Keratinocyte (primary cell): Measurements from ENCODE around the gene MEGF11.

Experiments used
- EZH2 ChIP-seq: IDR thresholded peaks from one replicate; pipeline ENCODE4 v1.6.1; 2012; ENCODE audit warnings: inconsistent platforms, mild to moderate bottlenecking, low read length, moderate library complexity
- TF ChIP-seq, protein P1 (sequence below), 3 experiments: IDR thresholded peaks in 1 of 3; conservative IDR thresholded peaks in 1 of 3; optimal IDR thresholded peaks in 1 of 3; 2 replicates in 2 of 3; 3 replicates in 1 of 3; pipeline versions ENCODE3 to v1.5.1; 2011; ENCODE audit warnings: low read length in 3 of 3, mild to moderate bottlenecking in 3 of 3, moderate library complexity in 2 of 3, control low read depth in 1 of 3, inconsistent platforms in 1 of 3; ENCODE audit not compliant: insufficient read depth in 2 of 3; ENCODE audit errors: extremely low read depth in 1 of 3

DNA sequence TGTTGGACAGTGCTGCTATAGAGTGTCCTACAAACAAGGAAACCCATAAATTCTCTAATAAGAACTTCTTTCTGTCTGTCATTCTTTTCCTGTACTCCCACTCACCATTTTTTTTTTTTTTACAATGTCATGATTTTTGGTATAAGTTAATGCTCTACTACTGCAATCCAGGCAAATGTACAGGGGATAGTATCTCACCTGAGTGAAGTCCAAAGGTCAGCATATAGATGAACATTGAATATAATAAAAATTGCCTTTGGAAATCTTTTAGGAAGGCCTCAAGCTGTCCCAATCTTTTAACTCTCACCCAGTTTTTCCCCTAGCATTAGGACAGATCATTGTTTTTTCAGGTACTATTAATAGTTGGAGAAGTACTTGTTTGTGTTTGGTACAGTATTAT is 405.6 kb downstream of the MEGF11 start:
- TF ChIP-seq, protein P1, sequence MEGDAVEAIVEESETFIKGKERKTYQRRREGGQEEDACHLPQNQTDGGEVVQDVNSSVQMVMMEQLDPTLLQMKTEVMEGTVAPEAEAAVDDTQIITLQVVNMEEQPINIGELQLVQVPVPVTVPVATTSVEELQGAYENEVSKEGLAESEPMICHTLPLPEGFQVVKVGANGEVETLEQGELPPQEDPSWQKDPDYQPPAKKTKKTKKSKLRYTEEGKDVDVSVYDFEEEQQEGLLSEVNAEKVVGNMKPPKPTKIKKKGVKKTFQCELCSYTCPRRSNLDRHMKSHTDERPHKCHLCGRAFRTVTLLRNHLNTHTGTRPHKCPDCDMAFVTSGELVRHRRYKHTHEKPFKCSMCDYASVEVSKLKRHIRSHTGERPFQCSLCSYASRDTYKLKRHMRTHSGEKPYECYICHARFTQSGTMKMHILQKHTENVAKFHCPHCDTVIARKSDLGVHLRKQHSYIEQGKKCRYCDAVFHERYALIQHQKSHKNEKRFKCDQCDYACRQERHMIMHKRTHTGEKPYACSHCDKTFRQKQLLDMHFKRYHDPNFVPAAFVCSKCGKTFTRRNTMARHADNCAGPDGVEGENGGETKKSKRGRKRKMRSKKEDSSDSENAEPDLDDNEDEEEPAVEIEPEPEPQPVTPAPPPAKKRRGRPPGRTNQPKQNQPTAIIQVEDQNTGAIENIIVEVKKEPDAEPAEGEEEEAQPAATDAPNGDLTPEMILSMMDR (optimal IDR thresholded peaks at IDR 0.05 in 1 of 3, IDR thresholded peaks at IDR 0.05 in 1 of 3, conservative IDR thresholded peaks at IDR 0.05 in 1 of 3; ENCODE audit: extremely low read depth in 1 of 3, insufficient read depth in 2 of 3, low read length in 3 of 3) = no peak
- no peak for TF ChIP-seq EZH2
